D341Med (cell line): Measurements from ENCODE around the gene RFXAP.
"Not testable (repeated sequence)": the region's sequence is repeated elsewhere in the genome, so short reads cannot be mapped to it uniquely, and the experiment has no call there.

Experiments
- DNase-seq: peaks from one replicate; pipeline ENCODE4 v3.0.0; 2012; ENCODE audit warnings: low spot score

RFXAP gene, protein sequence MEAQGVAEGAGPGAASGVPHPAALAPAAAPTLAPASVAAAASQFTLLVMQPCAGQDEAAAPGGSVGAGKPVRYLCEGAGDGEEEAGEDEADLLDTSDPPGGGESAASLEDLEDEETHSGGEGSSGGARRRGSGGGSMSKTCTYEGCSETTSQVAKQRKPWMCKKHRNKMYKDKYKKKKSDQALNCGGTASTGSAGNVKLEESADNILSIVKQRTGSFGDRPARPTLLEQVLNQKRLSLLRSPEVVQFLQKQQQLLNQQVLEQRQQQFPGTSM

GRCh38 chr13:36818804-36819738 lies at the start of gene RFXAP:
Gene RFXAP (plus strand): TSS chr13:36819222. CDS start chr13:36819358, 136 bp downstream.
- peak; percentile 99 for DNase-seq

DNA sequence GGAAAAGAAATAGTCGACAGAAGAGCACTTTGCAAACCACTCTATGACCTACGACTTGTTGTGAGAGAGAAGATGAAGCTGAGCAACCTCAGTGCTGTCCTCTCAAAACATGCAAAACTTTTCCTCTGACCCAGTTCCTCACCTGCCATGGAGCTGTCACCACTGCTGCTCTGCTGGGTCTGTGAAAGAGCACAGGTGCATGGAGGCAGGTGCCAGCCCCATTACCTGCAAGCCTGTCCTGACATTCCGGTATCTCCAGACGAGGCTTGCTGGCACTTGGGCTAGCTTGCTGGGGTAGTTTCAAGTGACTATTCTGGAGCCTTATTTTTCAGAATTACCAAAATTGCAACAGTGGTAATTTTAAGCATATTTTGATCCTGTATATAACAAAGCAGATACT lies 49.5 kb upstream of the RFXAP start:
- no peak for DNase-seq

- DNase-seq = no peak
These were observed 48.3 kb upstream of the RFXAP start for GRCh38 chr13:36770741-36771140.

DNA sequence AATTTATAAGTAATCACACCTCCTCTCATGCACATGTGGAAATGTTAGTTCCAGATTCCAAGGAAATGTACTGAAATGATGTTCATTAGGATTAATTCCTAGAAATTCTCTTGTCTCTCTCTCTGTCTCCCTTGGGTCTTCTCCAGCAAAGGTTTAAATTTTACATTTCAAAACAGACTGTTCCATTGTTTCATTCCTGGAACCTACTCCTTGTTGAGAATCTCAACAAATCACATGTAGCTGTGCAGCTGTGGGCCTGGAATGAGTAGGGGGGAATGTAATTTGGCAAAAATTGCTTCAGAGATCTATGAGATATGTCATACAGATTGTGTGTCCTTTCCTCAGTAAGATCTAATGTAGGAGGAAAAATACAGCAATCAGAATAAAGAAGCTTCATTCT lies 46.2 kb upstream of the RFXAP start:
- no peak for DNase-seq

GRCh38 chr13:36774931-36775330 lies 44.1 kb upstream of the RFXAP start:
- peak; percentile 42 for DNase-seq

DNA sequence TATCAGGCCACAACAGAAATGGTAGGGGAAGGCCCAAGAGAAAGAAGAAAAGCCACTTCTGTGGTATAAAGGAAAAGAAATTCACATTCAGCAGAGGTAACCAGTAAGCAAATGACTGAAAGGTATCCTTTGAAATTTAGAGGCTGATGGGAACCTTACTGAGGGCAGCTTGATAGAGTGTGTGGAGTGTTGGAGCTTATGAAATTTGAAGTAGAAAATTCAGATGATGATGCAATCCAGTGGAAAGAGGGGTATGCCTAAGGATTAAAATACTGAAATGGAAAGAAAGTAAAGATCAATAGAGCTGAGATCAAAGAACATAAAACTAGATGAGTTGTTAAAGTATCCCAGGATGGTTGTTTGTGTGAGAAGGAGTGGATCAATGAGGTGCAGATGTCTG lies 42.8 kb upstream of the RFXAP start:
- DNase-seq = no peak

DNA sequence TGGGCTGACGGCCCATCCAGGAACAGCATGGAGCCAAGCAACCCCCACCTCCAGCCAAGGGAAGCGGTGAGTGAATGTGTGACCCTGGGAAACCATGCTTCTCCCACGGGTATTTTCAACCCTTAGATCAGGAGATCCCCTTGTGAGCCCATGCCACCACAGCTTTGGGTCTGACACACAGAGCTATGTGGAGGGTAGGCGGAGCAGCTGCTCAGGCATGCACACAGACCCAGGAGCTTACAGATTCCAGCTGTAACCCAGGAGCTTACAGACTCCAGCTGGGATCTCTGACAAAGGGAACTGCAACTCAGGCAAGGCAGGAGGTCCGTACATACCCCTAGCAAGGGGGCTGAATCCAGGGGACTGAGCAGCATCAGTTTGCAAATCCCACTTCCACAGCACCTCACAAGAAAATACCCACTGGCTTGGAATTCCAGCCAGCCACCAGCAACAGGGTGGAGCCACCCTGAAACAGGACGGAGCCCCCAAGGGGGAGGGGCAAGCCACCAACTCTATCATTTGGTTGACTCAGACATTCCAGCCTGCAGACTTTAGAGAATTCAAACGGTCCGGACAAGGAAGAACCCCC lies 40.8 kb upstream of the RFXAP start:
- no peak for DNase-seq

GRCh38 chr13:36783890-36784289 lies 35.1 kb upstream of the RFXAP start:
- DNase-seq = no peak

DNA sequence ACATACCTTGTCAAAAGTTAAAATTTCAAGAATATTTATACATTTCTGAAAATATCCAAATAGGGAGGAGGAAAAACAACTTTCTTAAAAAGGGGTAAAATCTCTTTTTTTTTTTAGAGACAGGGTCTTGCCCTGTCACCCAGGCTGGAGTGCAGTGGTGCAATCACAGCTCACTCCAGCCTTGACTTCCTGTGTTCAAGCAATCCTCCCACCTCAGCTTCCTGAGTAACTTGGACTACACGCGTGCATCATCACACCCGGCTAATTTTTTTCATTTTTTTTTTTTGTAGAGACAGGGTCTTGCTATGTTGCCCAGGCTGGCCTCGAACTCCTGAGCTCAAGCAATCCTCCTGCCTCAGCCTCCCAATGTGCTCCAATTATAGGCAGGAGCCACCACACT lies 32.8 kb upstream of the RFXAP start:
- DNase-seq = not testable (repeated sequence)

DNA sequence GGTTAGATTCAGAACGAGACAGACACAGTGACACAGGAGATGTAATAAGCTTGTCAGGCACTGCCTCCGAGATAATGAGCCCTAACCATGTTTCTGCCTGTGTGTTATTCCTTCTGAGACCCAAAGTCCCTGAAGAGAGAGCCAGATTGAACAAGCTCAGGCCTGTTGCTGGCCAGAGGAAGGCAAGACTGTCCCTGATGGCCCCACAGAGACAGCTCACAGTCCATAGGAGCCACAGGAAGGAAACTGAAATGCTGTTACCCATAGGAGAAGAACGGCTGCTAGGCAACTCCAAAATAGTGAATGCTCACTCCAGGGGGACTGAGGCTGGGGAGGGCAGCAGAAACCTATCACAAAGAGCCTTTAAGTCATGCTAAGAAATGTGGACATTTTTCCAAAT lies 31.8 kb upstream of the RFXAP start:
- DNase-seq = no peak

DNA sequence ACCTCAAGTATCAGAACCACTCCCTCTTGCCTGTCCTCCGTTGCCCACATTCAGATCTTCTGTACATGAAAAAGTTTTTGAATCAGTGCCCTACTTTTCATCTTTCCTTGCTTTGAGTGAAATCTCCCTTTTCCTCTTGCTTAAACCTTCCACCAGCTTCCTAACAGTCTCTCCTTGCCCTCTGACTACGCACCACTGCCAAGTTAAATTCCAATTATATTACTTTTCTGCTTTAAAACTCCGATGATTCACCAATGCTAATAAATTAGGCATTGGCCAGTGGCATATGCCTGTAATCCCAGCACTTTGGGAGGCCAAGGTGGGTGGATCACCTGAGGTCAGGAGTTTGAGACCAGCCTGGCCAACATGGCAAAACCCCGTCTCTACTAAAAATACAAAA lies 30.7 kb upstream of the RFXAP start:
- DNase-seq = no peak

DNA sequence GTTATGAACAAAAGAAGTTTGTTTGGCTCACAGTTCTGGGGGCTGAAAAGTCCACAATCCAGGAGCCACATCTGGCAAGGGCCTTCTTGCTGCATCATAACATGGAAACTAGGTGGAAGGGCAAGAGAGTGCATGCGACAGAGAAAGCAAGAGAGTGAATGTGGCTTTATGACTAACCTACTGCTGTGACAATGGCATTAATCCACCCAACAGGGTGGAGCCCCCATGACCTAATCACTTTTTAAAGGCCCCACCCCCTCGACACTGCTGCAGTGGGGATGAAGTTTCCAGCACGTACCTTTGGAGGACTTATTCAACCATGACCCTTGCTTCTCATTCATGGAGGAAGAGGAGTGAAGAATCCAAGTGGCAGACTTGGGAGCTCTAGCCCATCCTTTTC lies 30.0 kb upstream of the RFXAP start:
- no peak for DNase-seq

GRCh38 chr13:36789730-36790129 lies 29.3 kb upstream of the RFXAP start:
- DNase-seq = no peak

- no peak for DNase-seq
These were observed 24.3 kb upstream of the RFXAP start for GRCh38 chr13:36794706-36795105.

DNA sequence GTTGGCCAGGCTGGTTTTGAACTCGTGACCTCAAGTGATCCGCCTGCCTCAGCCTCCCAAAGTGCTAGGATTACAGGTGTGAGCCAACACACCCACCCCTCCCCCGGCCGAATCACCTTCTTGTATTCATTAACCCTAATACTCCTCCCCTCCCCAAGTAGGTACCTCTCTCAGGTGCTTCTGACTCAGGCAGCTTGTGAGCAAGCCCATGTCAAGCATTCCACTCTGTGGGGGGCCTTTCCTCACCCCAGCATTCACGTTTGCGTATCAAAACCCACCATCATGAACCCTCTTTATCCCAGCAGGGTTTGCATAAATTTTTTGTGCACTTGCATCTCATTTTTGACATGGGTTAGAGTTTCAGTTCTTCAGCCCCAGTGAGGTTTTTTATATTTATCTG lies 23.6 kb upstream of the RFXAP start:
- no peak for DNase-seq

GRCh38 chr13:36796052-36796451 lies 23.0 kb upstream of the RFXAP start:
- no peak for DNase-seq

DNA sequence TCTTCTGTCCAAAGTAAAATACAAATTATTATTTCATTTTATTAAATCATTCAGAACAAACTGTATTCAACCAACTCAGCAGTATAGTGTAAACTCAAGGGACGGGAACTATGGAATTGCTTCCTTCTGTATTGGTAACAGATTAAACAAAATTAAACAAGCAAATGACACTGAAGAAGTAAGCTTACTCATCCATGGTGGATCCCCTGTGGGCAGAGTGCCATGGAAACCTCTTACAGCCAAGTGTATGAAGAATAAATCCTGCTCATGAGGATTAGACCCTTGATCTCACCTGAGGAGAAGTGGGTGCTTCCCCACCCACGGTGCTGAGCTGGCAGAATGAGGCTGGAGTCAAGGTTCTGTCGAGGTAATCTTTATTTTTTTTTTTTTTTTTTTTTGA lies 18.0 kb upstream of the RFXAP start:
- peak; percentile 54 for DNase-seq

DNA sequence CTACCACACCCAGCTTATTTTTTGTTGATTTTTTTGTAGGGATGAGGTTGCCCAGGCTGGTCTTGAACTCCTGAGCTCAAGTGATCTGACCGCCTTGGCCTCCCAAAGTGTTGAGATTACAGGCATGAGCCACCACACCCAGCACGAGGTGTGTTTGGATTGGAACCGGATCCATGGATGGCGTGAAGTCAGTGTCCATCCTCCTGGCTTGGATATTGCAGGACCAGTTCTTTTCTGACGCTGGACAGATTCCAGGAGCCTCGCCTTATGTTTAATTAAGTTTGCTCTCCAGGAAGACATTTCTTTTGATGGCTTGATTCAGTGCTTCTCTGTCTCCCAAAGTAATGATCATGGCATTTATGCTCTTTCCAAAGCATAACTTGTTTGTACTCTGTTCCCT lies 14.4 kb upstream of the RFXAP start:
- no peak for DNase-seq

GRCh38 chr13:36806102-36806501 lies 12.9 kb upstream of the RFXAP start:
- no peak for DNase-seq

DNA sequence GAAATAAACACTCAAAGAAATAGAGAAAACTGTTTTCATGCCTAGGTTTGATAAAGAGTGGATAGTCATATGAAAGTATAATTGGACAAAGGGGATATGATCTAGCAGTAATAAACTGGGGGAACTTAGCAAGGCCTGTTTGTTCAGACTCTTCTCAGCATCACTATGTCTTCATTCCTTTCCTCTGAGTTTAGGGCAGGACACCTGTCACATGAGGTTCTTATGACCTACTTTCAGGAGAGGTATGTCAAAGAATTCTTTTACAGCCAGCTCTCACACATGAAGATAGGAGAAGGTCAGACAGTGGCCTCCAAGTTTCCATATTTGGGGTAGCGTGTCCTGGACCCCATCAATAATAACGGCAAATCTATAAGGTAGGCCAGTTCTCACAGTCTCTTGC lies 11.4 kb upstream of the RFXAP start:
- DNase-seq = no peak

DNA sequence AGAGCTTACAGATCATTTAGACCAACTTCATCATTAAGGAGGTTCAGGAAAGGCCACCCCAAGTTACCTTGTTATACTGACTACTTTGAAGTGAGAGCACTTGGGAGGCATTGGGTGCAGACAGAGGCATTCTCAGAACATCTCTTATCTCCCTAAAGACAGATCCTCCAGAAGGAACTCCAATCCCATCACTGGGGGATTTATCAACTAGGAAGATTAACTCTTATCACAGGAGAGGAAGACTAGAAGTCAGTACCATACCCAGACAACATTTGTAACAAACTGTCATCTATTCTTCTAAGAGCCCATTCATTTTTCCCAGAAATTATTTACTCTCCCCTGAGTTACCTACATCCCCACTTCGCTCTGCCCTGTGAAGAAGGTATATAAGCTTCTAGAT lies 5.8 kb upstream of the RFXAP start:
- peak; percentile 37 for DNase-seq

- DNase-seq = no peak
These were observed 4.6 kb upstream of the RFXAP start for GRCh38 chr13:36814465-36814864.

GRCh38 chr13:36815062-36815461 lies 4.0 kb upstream of the RFXAP start:
- no peak for DNase-seq
